Left renal pelvis (tissue), 4 donors: Measurements from ENCODE around the gene HOGA1. TPM values are rescaled to one million over a fixed set of nuclear protein-coding genes. Genes with fewer than 3 reads are reported as not detected.
"Not testable (repeated sequence)": the region's sequence is repeated elsewhere in the genome, so short reads cannot be mapped to it uniquely, and the experiment has no call there.

Experiments used
- DNase-seq, 4 donors: peaks; one replicate each; pipeline ENCODE4 v3.0.0-alpha.2; 2013; ENCODE audit warnings: low read depth in 4 of 4, low spot score in 3 of 4
- polyA plus RNA-seq, 4 donors: library from polyadenylated mRNA; unstranded; fragments of 120-200 nt; gene quantifications; one replicate each; pipeline ENCODE4 v1.2.1, GENCODE V29; 2013; ENCODE audit not compliant: insufficient read length in 4 of 4

The HOGA1 gene
- polyA plus RNA-seq, 4 donors, result 1.2 to 55.6 (median 39.0) TPM

- DNase-seq, result not testable (repeated sequence)
These were observed 58.4 kb downstream of the HOGA1 start for GRCh38 chr10:97642471-97643159.

DNA sequence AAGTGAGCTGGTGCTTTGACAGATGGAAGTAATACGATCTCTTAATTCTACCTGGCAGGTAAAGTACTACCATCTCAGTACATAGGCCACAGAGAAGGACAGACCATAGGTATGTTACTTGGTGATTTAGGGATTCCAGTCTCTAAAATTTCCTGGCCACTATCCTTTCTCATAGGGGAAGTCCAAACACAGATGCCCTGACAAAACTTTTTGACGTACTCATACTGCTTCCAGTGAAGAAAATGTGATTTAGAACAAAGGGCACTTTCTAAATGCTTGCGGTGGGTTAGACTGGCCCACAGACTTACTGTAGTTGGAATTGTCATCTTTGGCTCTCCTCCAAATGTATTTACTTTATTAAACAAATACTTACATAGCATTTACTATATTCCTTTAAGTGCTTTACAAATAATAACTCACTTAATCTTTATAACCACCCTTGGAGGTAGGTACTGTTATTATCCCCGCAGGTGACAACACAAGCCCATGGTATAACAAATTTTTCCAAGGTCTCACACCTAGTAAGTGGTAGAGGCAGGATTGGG lies 59.3 kb downstream of the HOGA1 start:
- DNase-seq, result no peak

- no peak for DNase-seq
These were observed 60.7 kb downstream of the HOGA1 start for GRCh38 chr10:97644936-97645335.

- no peak for DNase-seq
These were observed 63.4 kb downstream of the HOGA1 start for GRCh38 chr10:97647556-97647955.

DNA sequence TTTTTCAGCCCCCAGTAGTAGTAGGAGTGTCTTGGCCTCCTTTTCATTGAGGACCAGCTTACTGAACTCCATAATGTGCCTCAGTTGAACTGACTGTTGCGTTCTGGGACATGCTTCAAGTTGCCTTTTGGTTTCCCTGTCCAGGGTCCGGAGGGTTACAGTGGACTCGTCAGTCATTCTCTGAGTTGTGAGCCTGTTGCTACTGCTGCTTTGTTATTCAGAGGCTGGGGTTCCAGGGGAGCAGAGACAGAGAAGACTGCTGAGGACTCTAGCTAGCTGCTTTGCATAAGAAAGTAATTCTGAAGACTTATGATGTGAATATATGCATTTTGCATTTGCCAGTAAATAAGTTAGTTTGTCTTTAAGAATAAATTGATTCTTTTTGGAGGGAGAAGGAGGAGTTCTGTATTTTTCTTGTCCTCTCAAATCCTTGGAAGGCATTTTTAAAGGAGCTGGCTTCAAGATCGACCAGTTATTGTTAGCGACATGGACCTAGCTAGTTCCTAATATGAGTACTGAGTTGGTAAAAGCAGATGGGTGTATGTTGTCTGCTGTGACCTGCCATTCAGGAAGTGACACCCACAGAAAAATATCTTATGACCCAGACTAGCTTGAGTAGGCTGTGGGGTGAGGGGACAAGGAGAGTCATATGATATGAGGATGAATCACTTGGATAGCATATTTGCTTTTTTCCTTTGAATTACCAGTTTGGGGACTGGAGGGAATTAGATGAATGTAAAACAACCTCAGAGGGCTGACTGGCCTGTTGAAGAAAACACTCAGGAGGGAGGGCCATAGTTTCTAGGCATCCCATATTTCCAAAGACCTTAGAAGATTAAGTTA lies 64.6 kb downstream of the HOGA1 start:
- no peak for DNase-seq

- not testable (repeated sequence) for DNase-seq
These were observed 65.2 kb downstream of the HOGA1 start for GRCh38 chr10:97649405-97649750.

DNA sequence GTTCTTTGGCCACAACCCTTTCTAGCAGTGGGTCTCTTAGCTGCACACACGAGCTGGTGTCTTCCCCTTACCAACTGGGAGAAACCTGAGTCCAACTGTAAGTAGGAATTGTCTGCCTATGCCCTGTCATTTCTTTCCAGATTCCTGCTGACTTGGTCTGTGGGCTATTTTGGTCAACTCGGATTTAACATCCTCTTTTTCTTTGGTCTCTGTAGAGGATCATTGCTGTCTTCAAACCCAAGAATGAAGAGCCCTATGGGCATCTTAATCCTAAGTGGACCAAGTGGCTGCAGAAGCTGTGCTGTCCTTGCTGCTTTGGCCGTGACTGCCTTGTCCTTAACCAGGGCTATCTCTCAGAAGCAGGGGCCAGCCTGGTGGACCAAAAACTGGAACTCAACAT lies 66.5 kb downstream of the HOGA1 start:
- no peak for DNase-seq

DNA sequence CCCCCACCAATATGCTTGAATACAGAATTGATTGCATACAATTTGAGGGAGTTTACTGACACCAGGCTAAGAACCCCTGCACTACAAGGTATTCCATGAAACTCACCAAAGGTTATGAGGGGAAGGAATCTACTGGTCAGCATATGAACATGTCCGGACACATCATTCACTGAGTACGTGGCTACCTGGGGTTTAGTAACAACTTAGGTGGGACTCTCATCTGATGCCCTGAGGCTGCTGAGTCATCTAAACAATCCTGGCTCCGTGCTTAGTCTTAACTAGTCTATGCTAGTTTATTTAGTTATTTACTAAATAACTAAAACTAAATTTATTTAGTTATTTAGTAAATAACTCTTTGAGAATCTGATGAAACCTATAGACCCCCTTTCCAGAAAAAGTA lies 67.6 kb downstream of the HOGA1 start:
- DNase-seq, result no peak

DNA sequence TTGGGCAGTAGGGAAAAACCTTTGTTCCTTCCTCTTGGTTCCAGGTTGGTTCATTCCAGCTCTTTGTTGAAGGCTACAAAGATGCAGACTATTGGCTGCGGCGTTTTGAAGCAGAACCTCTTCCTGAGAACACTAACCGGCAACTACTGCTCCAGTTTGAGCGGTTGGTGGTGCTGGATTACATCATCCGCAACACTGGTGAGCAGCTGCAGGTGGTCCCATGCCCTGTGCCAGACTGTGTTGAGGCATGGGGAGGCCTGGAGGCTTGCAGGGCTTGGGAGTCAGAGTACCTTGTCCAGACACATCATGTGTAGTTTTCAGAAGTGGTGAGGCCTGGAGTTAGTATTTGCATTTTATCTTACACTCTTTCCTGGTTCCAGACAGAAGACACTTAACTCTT lies 72.6 kb downstream of the HOGA1 start:
- no peak for DNase-seq

GRCh38 chr10:97659589-97659988 lies 75.4 kb downstream of the HOGA1 start:
- DNase-seq, result no peak

Other genes with a start within 250 kb of the HOGA1 start
- 10 to 100 TPM in 3 of 4 donors, 1 to 10 TPM in 1; 4.5 to 13.2 (median 12.2) TPM for gene FRAT2, start 249.7 kb upstream of the HOGA1 start, polyA plus RNA-seq
- 10 to 100 TPM; 14.8 to 28.2 (median 20.7) TPM for gene RRP12, start 183.0 kb upstream of the HOGA1 start, polyA plus RNA-seq
- 100 to 1,000 TPM; 174 to 184 (median 179) TPM for gene PGAM1, start 158.2 kb upstream of the HOGA1 start, polyA plus RNA-seq
- 10 to 100 TPM; 28.7 to 41.0 (median 34.3) TPM for gene EXOSC1, start 138.4 kb upstream of the HOGA1 start, polyA plus RNA-seq
- gene ZDHHC16, start 138.2 kb upstream of the HOGA1 start, polyA plus RNA-seq, result 10 to 100 TPM; 33.8 to 41.0 (median 38.8) TPM
- 100 to 1,000 TPM in 1 of 4 donors, 10 to 100 TPM in 3; 69.6 to 107 (median 88.2) TPM for gene MMS19, start 86.0 kb upstream of the HOGA1 start, polyA plus RNA-seq
- gene UBTD1, start 85.5 kb upstream of the HOGA1 start, polyA plus RNA-seq, result 10 to 100 TPM in 1 of 4 donors, 1 to 10 TPM in 3; 6.2 to 12.7 (median 6.7) TPM
- gene ANKRD2, start 11.6 kb upstream of the HOGA1 start, polyA plus RNA-seq, result under 1 TPM; 0.40 to 0.49 (median 0.44) TPM
- gene C10orf62, start 5.3 kb downstream of the HOGA1 start, polyA plus RNA-seq, result under 1 TPM in 2 of 4 donors, not detected in 2; 0.45 to 0.73 TPM
- gene MORN4, start 49.1 kb downstream of the HOGA1 start, polyA plus RNA-seq, result 10 to 100 TPM; 17.9 to 28.9 (median 20.9) TPM
- 10 to 100 TPM; 17.3 to 19.7 (median 19.4) TPM for gene PI4K2A, start 56.3 kb downstream of the HOGA1 start, polyA plus RNA-seq
- gene AVPI1, start 102.9 kb downstream of the HOGA1 start, polyA plus RNA-seq, result 1 to 10 TPM; 4.1 to 5.9 (median 5.1) TPM
- 100 to 1,000 TPM in 1 of 4 donors, 10 to 100 TPM in 3; 46.5 to 121 (median 49.1) TPM for gene MARVELD1, start 129.3 kb downstream of the HOGA1 start, polyA plus RNA-seq
- gene ZFYVE27, start 152.7 kb downstream of the HOGA1 start, polyA plus RNA-seq, result 10 to 100 TPM; 18.0 to 37.6 (median 22.1) TPM
- under 1 TPM; 0.11 to 0.68 (median 0.19) TPM for gene SFRP5, start 187.6 kb downstream of the HOGA1 start, polyA plus RNA-seq